Measurements from ENCODE around the gene ULK2. TPM values are rescaled to one million over a fixed set of nuclear protein-coding genes. Genes with fewer than 3 reads are reported as not detected.
A peak's percentile ranks its signal among the peaks of the same experiment; 100 is the strongest.

The ULK2 gene
- total RNA-seq, 1 donor from 2014 or later = 29.0 TPM

DNA sequence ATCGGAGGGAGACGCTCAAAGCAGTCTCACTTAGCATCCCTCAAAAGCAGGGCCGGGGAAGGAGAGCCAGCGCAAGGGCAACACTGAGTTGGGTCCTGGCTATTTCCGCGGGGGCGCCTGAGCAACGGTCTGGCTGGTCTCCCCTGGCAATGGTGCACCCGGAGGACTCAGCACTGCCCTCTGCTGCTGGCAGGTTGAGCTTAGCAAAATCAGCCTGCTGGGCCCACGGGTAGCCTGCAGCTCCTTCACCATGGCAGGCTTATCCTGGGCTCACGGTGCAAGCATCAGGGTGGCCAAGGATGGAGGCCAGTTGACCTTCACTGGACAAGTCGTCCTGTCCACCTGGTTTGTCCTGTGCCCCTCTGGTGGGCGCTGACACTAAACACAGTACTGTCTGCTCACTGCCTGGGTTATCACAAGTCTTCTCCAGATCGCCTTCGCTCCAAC, 105.2 kb downstream of the ULK2 start:
- Mint-ChIP-seq H3K4me3 (ENCODE audit: low read depth) (no peak overlapping the region), H3K36me3 (ENCODE audit: insufficient read depth) (no peaks in the 10 kb centered on the region), H3K9me3 (ENCODE audit: low read depth) (no peaks in the 10 kb centered on the region), H3K27me3 (peaks cover 31% of the 10 kb centered on the region), H3K4me1 (ENCODE audit: low read depth) (peaks cover 2% of the 10 kb centered on the region), H3K27ac (no peak overlapping the region)
- TF ChIP-seq, protein P1, sequence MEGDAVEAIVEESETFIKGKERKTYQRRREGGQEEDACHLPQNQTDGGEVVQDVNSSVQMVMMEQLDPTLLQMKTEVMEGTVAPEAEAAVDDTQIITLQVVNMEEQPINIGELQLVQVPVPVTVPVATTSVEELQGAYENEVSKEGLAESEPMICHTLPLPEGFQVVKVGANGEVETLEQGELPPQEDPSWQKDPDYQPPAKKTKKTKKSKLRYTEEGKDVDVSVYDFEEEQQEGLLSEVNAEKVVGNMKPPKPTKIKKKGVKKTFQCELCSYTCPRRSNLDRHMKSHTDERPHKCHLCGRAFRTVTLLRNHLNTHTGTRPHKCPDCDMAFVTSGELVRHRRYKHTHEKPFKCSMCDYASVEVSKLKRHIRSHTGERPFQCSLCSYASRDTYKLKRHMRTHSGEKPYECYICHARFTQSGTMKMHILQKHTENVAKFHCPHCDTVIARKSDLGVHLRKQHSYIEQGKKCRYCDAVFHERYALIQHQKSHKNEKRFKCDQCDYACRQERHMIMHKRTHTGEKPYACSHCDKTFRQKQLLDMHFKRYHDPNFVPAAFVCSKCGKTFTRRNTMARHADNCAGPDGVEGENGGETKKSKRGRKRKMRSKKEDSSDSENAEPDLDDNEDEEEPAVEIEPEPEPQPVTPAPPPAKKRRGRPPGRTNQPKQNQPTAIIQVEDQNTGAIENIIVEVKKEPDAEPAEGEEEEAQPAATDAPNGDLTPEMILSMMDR (IDR thresholded peaks at IDR 0.05; ENCODE audit: unreplicated experiment) = peak; percentile 78
- DNase-seq (ENCODE audit: low spot score, unreplicated experiment) = peak; percentile 72

DNA sequence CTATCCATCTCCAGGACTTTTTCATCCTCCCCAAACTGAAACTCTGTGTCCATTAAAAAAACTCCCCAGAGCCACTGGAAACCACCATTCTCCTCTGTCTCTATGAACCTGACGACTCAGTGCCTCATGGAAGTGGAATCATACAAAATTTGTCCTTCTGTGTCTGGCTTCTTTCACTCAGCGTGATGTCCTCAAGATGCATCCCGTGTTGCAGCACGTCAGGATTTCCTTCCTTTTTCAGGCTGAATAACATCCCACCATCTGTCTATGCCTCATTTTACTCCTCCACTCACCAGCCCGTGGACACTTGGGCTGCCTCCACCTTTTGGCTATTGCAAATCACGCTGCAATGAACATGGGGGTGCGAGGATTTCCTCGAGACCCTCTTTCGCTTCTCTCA, 107.0 kb downstream of the ULK2 start:
- Mint-ChIP-seq H3K9me3 (ENCODE audit: low read depth) (no peaks in the 10 kb centered on the region), H3K27me3 (peaks cover 31% of the 10 kb centered on the region), H3K4me3 (ENCODE audit: low read depth) (no peak overlapping the region), H3K4me1 (ENCODE audit: low read depth) (no peaks in the 10 kb centered on the region), H3K36me3 (ENCODE audit: insufficient read depth) (no peaks in the 10 kb centered on the region), H3K27ac (no peak overlapping the region)
- TF ChIP-seq, protein P1 (IDR thresholded peaks at IDR 0.05; ENCODE audit: unreplicated experiment) = no peak
- DNase-seq (ENCODE audit: low spot score, unreplicated experiment) = no peak

DNA sequence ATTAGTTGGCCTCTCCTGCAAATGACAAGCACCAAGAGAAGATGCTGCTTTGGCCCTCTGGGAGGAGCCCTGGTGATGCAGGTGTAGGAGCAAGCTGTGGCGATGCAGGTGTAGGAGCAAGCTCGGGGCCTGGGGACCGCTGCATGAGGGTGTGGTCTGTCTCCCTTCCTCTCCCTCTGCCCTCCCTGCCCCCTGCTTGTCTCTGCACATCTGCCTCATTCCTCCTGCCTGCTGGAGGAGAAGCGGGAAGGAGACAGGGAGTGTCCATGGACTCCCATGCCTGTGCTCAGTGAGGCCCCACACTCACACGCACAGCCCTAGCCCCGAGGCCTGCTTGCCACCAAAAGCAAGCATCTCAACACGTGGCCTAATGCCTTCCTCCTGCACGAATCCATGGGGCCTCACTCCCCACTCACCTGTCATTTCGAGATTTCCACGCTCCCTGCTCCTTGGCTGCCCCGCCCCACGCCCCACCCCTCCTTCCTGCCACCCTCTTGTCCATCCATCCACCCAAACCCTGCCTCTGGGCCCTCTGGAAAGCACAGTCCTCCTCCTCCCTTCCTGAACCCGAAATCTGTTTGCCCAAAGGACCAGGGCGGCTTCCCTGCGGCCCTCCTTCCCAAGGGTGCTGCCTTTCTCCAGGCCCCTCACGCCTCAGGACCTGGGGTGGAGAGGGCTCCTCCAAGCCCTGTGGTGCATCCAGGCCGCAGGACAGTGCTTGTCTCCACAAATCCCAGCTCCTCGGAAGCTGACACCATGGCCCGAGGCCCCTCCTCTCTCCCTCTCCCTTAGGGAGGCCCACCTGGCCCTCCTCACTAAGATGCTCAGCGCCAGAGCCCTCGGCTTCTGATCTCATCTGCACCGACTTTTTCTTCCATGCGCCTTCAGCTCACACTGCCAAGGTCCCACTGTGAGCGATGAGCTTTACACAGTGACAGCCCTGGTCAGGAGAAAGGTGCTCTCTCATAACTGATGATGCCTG, 107.9 kb downstream of the ULK2 start:
- Mint-ChIP-seq H3K9me3 (ENCODE audit: low read depth) (no peaks in the 10 kb centered on the region), H3K27ac (no peak overlapping the region), H3K27me3 (peaks cover 29% of the 10 kb centered on the region), H3K4me1 (ENCODE audit: low read depth) (no peaks in the 10 kb centered on the region), H3K36me3 (ENCODE audit: insufficient read depth) (no peaks in the 10 kb centered on the region), H3K4me3 (ENCODE audit: low read depth) (no peak overlapping the region)
- TF ChIP-seq, protein P1 (IDR thresholded peaks at IDR 0.05; ENCODE audit: unreplicated experiment) = no peak
- DNase-seq (ENCODE audit: low spot score, unreplicated experiment) = no peak

DNA sequence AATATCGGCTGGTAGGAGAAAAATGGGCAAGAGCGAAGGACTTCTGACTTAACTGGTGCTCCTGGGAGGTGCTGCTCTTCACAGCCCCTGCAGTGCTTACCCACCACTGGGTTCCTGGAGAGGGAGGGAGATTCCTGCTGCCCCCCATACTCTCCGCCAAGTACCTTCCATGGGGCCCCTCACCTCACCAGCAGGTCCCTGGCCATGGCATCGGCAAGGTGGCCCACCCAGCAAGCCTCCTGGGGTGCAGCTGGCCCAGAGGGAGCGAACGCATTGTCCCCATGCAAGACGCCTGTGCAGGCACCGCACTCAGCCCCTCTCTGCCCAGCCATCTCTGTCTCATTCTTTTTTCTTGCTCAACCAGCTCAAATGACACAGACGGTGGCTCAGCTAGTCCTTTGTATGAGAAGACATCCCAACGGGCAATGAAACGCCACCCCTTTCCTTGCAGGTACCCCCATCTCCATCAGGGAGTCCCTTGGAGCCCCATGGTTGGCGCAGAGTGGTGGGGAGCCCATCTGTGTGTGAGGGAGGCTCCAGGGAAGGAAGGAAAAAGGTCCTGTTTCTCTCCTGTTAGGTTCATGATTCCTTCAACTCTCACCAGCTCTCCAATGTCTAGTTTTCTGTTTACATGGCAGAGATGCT, 110.1 kb downstream of the ULK2 start:
- peaks cover 30% of the 10 kb centered on the region for H3K27me3 Mint-ChIP-seq
- no peaks in the 10 kb centered on the region for H3K4me1 Mint-ChIP-seq (ENCODE audit: low read depth)
- no peak for DNase-seq (ENCODE audit: low spot score, unreplicated experiment)
- H3K4me3 Mint-ChIP-seq (ENCODE audit: low read depth) = no peak overlapping the region
- H3K36me3 Mint-ChIP-seq (ENCODE audit: insufficient read depth) = no peaks in the 10 kb centered on the region
- no peaks in the 10 kb centered on the region for H3K9me3 Mint-ChIP-seq (ENCODE audit: low read depth)
- TF ChIP-seq, protein P1 (IDR thresholded peaks at IDR 0.05; ENCODE audit: unreplicated experiment) = no peak
- H3K27ac Mint-ChIP-seq = no peak overlapping the region

DNA sequence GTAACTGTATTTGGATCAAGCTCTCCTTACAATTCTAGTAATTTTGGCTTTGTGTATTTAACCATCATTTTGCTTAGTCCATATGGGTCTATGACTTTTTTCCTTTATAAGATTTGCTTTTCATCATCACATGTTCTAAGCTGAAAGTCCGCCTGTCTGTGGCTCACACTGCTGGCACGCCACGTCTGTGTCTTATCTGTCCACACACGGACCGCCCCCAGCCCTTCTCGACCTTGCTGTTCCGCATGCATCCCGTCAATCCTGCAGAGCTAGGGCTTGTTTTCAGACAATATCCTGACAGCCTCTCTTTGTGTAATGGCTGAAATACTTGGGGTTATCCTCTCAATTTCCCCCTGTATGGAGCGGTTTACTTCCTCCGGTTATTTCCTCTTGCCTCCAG, 111.2 kb downstream of the ULK2 start:
- Mint-ChIP-seq H3K36me3 (ENCODE audit: insufficient read depth) (no peaks in the 10 kb centered on the region), H3K4me1 (ENCODE audit: low read depth) (no peaks in the 10 kb centered on the region), H3K27ac (no peak overlapping the region), H3K27me3 (peaks cover 24% of the 10 kb centered on the region), H3K4me3 (ENCODE audit: low read depth) (no peak overlapping the region), H3K9me3 (ENCODE audit: low read depth) (no peaks in the 10 kb centered on the region)
- TF ChIP-seq, protein P1 (IDR thresholded peaks at IDR 0.05; ENCODE audit: unreplicated experiment) = no peak
- DNase-seq (ENCODE audit: low spot score, unreplicated experiment) = no peak

Data from progenitor cell of endocrine pancreas (in vitro differentiated cells).